NCI-H2227 treated with DMSO at 0.1 percent for 48 hours (cell line): ENCODE results near the gene RIPOR1.

Source experiments
- DNase-seq: peaks from one replicate; lab custom pipeline; 2025; lab: John Stamatoyannopoulos, UW

Gene RIPOR1

DNA sequence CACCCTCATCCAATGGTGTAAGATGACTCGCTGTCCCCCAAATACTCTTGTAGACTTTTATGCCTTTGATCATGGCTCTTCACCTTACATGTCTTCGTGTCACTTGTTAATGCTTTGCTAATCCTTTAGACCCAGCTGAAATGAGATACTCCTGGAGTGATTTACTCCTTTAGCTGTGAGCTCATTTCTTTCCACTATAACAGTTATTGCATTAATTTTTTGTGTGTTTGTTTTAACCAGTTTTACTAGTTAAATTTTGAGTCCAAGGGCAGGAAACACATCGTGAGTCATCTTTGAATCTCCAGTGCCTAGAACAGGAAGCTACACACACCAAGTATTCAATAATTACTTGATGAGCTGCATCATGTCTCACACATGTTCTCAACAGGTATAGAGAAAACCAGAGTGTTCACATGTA is 27.2 kb downstream of the RIPOR1 start:
- no peak for DNase-seq

DNA sequence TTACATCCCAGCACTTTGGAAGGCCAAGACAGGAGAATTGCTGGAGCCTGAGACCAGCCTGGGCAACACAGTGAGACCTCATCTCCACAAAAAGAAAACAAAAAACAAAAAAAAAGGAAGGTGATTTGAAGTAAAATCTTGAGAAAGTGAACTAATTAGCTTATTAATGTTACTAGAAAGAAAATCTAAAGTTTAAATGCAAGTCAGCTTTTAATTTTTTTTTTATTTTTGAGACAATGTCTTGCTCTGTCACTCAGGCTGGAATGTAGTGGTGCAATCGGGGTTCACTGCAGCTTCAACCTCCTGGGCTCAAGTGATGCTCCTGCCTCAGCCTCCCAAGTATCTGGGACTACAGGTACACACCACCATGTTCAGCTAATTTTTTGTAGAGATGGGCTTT is 30.2 kb downstream of the RIPOR1 start:
- DNase-seq, result no peak

DNA sequence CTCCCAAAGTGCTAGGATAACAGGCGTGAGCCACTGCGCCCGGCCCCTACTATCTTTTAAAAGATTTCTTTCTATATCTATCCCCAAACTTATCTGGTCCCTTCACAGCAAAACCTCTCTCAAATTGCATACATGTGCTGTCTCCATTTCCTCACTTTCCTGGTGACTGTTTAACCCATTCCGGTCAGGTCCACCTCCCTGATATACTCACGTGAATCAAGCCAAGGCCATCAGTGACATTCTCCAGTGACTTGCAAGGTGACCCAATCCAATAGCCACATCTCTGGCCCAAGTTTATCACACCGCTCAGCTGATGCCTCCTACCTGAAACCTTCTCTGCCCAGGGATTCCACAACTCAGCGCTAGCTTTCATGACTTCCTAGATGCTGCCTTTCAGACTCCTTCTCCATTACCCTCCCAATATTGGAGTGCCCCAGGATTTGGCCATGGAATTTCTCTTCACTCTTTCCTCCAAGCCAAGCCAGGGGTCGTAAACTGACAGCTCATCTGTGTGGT is 32.3 kb downstream of the RIPOR1 start:
- no peak for DNase-seq

DNA sequence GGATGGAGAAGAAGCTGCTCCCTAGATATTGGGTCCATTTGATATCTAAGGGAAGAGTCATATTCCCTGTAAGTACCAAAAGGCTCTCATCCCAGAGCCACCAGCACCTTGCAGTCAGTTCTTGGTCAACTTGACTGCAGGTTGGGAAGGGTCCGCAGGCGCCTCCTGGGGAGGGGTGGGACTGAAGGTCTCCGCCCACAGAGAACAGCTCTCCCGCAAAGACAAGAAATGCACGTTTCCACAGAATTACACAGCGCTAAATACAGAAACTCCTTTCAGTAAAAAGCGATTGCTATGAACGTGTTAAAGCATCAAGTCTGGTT is 32.8 kb downstream of the RIPOR1 start:
- DNase-seq, result peak; percentile 47

DNA sequence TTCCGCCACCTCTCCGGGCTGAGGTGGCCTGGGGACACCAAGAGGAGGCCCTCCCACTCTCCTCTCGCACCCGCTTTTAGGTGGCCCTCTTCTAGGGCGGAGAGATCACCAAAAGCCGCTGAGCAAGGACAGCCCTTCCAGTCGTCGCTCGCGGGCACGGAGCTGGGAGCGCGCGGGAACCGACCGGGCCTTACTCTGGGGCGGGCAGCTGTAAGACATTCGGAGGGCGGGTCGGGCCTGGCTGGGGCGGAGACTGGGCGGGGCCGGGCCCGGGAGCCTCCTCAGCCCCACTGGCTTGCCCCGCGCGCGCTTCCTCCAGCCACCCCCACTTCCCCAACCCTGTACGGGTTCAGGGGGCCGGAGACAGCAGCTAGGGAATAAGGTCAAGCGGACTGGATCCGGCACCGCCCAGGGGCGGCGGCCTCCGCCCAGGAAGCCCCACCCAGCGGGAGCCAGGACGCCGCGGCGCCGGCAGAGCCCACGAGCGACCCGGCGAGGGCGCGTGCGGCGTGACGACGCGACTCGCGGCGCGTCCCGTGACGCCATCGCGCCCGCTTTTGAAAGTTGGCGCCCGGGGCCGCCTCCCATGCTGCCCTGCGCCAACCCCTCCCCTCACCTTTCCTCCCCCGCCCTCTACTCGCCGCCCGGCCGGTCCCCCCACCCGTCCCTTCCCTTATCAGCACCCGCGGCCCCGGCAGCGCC is 33.3 kb downstream of the RIPOR1 start:
- DNase-seq, result peak; percentile 94

DNA sequence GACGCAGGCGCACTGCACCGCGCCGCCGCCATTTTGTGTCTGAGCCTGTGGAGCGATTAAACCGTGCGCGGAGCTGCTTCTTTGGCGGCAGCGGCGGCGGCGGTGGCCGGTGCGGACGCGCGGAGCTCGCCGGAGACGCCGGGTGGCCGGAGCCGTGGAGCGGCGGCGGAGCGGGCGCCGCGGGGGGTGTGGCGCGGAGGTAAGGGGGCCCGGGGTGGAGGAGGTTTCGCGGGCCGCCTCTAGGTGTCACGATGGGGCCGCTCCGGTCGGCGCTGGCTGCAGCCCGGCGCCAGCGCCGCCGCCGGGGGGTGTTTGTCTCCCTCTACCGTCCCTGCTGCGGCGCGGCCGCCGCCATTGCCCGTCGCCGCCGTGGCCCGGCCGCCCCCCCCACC is 33.9 kb downstream of the RIPOR1 start, which contains the start of gene CTCF:
Gene CTCF (plus strand): TSS at position 1 of the 392 bp plus-strand sequence. CDS start 48,307 bp downstream, outside the sequence.
- DNase-seq, result no peak

DNA sequence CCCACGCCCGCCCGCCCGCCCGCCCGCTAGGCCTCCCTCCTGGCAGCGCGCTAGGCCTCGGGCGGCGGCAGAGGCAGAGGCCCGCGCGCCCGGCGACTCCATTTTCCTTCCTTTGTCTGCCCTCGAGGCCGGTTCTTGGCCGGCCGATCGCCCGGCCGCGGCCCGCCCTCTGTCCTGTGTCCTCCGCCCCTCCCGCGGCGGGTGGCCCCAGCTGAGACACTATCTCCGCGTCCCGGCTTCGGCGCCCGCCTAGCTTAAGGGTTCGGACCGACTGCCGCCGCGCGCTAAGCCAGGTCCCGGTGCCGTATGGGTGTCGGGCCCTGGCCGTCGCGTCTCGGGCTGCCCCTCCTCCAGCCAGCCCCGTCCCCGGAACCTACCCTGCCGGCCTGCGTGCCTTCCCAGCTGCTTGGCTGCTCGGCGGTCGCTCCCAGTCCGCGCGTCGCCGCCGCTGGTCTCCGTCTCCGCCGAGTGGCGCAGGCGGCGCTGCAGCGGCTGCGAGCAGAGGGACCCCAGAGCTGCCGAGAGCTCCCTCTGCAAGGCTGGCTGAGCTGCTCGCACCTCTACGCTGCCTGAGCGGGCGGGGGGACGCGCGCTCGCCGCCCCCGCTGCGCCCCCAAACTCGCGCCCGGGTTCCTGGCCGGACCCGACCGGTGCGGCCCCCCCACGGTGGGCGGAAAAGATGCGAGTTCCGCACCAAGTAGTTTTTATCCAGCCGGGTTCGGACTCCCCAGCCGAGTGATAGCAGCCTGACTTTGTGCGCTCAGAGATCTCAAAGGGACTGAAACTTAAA is 34.5 kb downstream of the RIPOR1 start:
- DNase-seq, result no peak

DNA sequence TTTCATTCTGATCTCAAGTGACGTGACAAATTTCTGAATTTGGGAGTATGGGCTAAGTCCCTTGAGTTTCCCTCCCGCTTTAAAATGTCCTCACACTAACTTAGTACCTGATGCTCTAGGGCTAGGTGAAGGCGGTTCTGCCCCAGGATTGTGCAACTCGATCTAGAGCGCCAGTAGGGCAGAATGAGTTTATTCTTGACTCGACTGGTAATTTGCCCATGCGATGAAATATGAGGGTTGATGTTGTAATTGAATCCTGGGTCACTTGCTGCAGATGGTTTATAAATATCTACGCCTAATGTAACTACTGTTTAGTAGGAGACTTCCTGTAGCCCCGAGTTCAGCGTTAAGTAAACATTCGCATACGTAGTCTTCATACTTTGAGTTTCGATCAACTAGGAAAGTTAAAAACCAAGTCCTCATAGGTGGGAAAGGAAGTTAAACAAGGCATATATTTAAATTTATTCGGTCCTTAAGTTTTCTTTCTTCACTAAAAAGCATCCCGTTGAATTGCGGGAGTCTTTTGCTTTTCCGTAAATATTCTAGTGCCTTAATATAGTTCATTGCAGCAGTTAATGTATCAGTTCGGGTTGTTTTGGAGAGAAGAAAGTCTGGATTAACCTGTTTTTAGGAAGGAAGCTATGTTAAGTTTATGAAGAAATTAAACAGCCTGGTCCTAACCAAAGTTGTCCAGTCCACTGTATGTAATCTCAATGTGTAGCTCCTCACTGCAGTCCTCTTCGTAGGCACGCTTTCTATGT is 35.3 kb downstream of the RIPOR1 start:
- DNase-seq, result no peak

DNA sequence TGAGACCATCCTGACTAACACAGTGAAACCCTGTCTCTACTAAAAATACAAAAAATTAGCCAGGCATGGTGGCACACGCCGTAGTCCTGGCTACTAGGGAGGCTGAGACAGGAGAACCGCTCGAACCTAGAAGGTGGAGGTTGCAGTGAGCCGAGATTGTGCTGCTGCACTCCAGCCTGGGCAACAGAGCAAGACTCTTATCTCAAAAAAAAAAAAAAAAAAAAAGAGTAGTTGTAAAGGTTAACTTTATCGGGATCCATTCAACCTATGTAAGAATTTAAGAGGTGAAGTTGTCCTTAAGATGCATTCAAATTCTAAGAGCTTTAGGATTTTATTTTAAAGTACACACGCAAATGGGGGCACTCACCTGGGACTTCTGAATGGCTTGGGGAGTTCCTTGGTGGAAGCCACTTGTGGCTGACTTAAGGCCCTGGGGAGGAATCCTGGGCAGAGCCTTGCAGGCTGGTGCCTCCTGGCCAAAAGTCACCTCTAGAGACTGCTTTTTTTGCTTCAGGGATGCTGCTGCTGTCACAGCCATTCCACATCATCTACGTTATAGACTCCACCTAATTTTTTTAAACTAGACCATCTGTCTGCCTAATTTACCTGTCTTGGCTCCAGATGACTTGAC is 37.0 kb downstream of the RIPOR1 start:
- no peak for DNase-seq

DNA sequence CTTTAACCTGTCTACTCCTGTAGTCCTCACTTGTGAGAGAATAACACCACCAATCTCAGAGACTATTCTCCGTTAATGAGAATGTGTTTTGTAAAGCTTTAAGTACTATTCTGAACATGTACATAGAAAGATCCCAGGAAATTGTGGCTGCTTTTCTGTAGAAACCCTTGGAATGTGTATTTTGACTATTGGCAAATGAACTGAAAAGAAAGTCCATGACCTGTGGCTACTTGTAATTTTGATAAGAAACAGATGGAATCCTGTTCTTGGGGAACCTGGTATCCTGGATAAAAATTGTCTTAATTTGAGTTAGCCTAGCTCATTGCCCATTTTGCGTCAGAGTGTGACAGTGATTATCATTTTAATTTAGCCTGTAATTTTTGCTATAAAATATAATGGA is 42.8 kb downstream of the RIPOR1 start:
- DNase-seq, result no peak

DNA sequence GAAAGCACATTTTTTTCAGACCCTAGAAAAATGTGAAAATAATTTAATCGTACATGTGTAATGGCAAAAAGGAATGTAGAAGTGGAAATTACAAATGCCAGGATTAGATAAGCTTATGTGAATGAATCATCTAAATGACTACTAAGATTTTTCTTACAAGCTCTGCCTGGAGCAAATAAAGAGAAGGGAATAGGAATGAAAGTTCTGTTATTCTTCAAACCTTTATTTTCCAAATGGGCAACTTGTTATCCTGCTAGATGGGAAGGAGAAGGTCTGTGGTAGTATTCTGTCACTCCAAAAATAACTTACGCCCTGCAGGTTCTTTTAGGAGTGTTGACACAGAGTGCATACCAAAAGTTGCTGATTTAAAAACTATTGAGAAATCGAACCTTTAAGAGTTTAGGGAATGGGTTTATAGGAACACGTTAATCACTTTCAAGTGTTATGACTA is 43.4 kb downstream of the RIPOR1 start:
- no peak for DNase-seq

DNA sequence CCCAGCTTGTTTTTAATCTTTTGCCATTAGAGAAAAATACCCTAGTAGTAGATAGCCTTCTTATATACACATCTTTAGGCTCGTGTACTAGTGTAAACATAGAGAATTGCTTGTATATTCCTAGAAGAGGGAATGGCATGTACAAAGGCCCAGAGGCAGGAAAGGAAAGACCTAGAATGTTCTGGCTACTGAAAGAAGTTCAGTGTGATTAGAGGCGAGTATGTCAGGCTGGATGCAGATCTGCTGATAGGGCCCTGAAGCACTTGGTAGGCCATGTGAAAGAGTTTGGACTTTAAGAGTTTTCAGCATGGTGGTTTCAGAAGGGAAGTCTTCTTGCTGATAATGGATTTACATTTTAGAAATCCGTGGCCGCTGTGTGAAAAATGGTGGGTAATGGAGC is 51.1 kb downstream of the RIPOR1 start:
- DNase-seq, result no peak

DNA sequence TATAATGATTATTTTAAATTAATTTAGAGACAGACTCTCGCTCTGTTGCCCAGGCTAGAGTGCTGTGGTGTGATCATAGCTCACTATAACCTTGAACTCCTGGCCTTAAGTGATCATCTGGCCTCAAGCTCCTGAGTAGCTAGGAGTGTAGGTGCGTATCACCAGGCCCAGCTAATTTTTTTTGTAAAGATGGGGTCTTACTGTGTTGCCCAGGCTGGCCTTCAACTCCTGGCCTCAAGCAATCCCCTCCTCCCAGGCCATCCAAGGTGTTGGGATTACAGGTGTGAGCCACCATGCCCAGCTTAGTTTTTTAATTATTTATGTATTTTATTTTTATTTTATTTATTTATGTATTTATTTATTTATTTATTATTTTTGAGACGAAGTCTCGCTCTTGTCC is 51.6 kb downstream of the RIPOR1 start:
- no peak for DNase-seq

DNA sequence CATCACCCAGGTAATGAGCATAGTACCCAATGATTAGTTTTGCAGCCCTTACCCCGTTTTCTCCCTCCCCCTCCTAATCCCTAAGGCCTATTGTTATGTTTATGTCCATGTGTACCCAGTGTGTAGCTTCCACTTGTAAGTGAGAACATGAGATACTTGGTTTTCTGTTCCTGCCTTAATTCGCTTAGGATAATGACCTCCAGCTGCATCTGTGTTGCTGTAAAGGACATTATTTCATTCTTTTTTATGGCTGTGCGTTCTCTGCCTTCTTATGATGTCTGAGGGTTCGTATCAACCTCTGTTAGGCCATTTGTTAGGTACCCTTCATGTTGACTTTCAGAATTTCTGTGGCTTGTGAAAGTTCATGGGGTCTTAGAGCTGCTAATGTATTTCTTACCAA is 64.7 kb downstream of the RIPOR1 start:
- no peak for DNase-seq

DNA sequence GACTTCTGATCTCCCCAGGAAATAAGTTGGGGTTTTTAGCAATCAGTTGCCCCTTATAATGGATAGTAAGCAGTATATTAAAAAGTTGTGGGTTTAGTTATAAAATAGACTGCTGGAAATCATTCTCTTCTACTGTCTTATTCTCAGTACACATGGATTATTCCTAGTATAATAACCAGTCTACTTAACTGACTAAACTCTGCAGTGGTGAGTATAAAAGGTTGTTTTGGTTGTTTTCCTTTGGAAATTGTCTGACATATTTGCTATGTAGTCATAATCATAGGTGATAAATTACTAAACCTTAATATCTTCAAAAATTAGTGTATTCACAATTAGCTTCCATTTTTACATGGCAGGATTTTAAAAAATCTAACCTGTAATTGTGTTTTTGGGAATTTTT is 65.1 kb downstream of the RIPOR1 start:
- DNase-seq, result no peak

DNA sequence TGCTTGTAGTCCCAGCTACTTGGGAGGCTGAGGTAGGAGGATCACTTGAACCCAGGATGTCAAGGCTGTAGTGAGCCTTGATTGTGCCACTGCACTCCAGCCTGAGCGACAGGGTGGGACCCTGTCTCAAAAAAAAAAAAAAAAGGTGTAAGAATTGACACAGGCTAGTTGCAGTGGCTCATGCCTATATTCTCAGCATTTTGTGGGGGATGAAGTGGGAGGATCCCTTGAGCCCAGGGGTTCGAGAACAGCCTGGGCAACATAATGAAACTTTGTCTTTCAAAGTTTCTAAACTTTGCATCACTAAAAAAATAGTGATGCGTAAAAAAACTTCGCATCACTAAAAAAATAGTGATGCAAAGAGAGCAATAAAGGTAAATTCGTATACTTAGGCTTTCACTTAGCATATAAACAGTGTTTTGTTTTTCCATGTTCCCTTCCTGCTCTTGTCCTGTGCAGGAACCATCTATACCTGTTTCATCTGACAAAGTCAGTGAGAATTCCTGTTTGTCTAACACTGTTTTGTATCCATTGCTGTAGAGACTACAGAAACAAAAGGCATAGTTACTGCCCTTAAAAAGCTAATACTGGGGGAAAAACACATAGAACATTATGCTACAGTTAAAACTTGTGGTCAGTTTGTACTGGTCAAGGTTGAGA is 65.8 kb downstream of the RIPOR1 start:
- no peak for DNase-seq

DNA sequence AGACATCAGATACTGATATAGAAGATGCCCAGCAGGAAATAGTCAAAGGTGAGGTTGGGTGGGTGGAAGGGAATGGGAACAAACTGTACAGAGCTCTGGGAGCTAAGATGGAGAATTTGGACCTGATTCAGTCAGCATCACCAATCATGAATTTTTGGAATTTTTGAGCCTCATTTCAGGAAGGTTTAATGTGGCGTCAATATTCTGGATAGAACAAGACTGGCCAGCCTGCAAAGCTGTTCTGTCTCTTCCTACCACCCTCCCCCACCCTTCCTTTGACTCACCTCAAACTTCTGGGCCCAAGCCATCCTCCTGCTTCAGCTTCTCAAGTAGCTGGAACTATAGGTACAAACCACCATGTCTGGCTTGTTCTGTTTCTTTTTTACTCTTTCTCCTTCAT is 66.3 kb downstream of the RIPOR1 start:
- no peak for DNase-seq
